ENCODE results near the gene SLC6A17. TPM values are rescaled to one million over a fixed set of nuclear protein-coding genes. Genes with fewer than 3 reads are reported as not detected.

Gene SLC6A17
- total RNA-seq, 2 donors from 2014 or later = 0.13 TPM; not detected in 1

- intact Hi-C loops (cut with DNase I) = no loop called here
- DNase-seq (no peak), ATAC-seq (no peak)
These were observed 16.9 kb upstream of the SLC6A17 start for GRCh38 chr1:110133436-110133835.

- intact Hi-C loops (cut with DNase I) = no loop called here
- ATAC-seq (no peak), DNase-seq (no peak)
These were observed 16.2 kb upstream of the SLC6A17 start for GRCh38 chr1:110134050-110134595.

DNA sequence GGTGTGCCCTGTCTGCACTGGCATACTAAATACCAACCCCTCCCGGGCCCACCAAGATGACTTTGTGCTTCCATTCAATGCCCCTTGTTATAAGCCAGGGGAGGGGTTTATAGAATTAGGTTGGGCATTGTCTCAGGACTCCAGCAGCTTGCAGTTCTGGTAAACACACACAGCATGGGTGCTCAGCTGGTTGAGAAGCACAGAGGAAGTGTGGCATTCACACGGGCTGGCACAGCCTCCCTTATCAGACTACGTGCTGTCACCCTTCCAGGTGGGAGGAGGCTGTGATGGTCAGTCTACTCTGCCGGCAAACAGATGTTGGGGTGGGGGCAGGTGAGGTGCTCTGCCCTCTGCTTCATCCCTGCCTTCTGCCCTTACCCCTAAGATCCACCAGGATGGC, 15.0 kb upstream of the SLC6A17 start:
- intact Hi-C loops (cut with DNase I) = no loop called here
- ATAC-seq (no peak), DNase-seq (no peak)

DNA sequence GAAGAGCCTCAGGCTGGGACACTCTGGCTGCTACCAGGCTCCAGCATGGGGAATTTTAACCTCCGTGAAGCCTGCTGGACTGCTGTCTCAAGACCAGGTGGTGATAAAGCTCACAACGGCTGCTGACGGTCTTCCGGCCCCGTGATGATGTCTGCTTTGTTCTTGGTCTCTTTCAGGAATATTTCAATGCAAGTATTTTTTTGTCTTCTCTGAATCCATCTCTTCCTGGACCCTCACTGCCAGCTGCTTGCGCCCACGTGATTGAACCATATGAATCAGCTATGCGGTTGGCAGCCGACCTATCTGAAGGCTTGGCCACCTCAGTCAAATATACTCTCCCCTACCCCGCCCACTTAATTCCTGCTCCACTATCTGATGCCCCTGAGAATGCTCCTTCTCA, 14.6 kb upstream of the SLC6A17 start:
- intact Hi-C loops (cut with DNase I) = no loop called here
- ATAC-seq = no peak
- no peak for DNase-seq

- ATAC-seq (no peak), DNase-seq (no peak)
- intact Hi-C loops (cut with DNase I) = no loop called here
These were observed 13.4 kb upstream of the SLC6A17 start for GRCh38 chr1:110136911-110137310.

GRCh38 chr1:110138956-110139355, 11.3 kb upstream of the SLC6A17 start:
- DNase-seq = no peak
- no peak for ATAC-seq
- intact Hi-C loops (cut with DNase I) = no loop called here

DNA sequence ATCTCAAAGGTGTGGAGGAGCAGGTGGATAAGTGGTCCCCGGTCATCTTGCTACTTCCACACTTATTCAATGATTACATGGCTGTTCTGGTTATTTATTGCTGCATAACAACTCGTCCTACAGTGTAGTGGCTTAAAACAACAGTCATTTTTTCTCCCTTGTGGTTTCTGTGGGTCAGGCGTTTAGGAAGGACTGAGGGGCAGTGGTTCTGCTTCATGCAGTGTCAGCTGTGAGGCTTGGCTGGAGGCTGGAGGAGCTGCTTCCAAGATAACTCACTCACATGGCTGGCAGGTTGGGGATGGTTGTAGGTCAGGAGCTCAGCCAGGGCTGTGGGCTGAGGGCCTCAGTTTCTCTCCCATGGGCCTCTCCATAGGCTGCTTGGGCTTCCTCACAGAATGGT, 5.9 kb upstream of the SLC6A17 start:
- ATAC-seq (no peak), DNase-seq (no peak)
- intact Hi-C loops (cut with DNase I) = no loop called here

DNA sequence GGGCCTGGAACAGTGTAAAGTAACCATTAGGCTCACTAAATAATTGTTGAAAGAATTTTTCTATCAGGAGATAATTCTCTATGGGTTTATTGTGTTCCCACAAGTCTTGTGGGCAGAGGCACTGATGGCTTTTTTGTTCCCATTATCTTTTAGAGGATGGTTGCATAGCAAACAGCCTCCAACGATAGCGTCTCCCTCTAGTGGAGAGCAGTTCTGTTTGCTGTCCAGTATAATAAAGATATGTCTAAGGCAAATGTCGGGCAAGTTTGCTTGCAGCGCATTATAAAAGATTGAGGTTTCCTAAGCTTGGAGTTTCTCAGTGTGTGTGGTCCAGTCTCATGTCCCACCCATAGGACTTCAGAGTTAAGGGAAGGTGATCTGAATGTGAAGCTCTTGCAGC, 1.3 kb upstream of the SLC6A17 start:
- ATAC-seq (no peak), DNase-seq (no peak)
- intact Hi-C loops (cut with DNase I) = no loop called here

GRCh38 chr1:110151175-110151669, 928 bp downstream of the SLC6A17 start:
- ATAC-seq = no peak

DNA sequence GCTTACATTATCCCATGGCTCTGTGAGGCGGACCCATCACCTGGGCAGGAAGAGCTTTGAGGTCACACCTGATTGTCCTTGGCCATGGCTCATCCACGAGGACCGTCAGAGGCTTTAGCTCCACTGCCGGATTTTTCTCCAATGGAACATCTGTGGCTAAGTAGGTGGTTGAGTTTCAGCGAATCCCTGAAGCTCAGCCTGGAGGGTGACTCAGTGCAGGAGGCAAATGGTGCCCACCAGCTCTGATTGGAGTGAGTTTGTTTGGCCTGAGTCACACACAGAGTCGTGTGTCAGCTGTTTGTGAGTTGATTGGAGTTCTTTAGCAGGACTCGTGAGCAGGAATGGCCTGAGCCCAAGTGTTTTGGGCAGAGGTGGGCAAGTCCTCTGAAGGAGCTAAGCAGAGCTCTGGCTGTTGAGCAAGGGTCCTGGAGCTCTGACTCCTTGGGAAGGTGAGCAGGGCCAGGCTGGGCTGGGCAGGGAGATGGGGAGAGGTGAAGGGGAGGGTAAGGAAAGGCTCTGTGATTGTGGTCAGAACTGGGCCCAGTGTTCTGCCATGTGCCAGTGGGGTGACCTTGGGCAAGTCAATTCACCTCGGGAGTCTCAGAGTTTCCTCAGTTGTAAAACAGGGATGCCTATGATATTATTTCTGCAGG, 2.0 kb downstream of the SLC6A17 start:
- intact Hi-C loops (cut with DNase I) = no loop called here
- ATAC-seq = no peak

More at GRCh38 chr1:110151175-110151669, 928 bp downstream of the SLC6A17 start:
- intact Hi-C loops (cut with DNase I) = no loop called here
- no peak for DNase-seq

DNA sequence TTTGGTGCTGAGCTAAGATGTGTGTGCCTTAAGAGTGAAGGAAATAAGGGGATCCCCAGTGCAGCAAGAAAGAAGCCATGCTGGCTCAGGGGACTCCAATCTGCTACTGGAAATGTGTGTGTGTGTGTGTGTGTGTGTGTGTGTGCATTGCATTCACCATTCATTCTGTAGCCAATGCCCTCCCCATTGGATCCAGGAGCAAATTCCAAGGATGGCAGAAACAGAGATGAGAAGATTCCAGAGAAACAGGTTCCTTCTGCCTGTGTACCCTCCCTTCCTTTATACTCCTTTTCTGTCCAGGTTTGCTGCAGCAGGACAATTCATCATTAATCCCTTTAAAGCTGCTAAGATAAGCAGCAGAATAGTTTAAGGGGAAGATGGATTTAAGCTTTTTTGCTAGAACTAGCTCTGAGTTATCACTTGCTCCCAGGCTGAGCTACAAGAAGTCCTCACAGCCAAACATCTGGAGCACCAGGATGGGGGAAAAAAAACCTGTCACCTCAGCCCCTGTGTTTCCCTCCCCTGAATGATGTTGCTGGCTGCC, 3.2 kb downstream of the SLC6A17 start:
- intact Hi-C loops (cut with DNase I) = no loop called here
- ATAC-seq = no peak
- DNase-seq = no peak

More for the DNA sequence above, 2.0 kb downstream of the SLC6A17 start:
- DNase-seq = no peak

DNA sequence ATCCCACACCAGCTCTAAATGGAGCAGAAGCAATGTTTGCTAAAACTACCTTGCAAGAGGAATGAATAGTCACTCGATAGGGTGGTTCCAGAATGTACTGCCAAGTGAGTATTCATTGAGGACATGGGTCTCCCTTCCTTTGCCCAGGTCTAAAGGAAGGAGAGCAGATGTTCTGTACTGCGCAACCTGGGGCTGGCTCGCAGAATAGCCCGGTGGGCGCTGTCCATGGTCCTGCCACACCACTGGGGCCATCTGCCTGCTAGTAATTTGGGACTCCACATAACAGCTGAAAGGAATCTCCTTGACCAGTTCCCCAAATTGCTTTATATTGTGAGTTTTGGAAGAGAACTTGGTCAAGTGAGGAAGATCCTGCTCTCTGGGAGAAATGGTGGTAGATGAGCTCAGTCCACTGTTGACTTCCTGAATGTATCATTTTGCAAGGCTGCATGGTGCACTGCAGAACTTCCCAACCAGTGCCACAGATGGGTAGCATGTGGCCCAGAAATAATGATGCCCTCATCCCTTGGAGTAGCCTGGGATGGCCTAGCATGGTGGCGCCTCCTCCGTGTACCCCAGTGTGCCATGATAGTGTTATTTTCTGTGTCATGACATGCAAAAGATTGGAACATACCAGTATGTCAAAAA, 5.7 kb downstream of the SLC6A17 start:
- DNase-seq (peak; percentile 70), ATAC-seq (peak; percentile 83 to 84)
- intact Hi-C loops (cut with DNase I) = no loop called here

- intact Hi-C loops (cut with DNase I) = no loop called here
- DNase-seq (no peak), ATAC-seq (no peak)
These were observed 8.0 kb downstream of the SLC6A17 start for GRCh38 chr1:110158261-110158660.

- no peak for ATAC-seq
- no peak for DNase-seq
- intact Hi-C loops (cut with DNase I) = no loop called here
These were observed 8.9 kb downstream of the SLC6A17 start for GRCh38 chr1:110159168-110159567.

DNA sequence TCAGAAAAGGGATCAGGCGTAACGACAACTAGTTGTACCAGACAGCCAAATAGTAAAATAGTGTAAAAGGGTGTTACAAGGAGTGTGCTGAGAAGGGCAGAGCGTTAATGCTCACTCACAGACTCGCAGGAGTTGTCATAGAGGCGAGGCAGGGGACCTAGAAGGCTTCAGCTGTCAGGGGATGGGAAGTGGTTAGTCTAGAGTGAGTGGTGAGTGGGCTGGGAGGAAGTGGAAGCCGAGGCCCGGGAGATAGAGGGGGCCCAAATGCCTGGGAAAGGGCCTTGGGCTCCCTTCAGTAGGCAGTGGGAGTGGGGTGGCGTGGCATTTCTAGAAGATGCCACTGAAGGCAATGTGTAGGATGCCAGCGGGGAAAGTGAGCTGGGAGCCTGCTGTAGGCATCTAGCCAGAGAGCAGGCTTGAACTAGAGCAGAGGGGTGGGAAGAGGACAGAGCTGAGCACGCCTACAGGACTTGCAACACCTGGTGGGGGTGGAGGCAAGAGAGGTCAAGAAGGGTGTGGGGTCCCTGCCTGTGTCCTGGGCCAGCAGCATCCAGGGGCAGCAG, 10.3 kb downstream of the SLC6A17 start:
- DNase-seq (no peak), ATAC-seq (no peak)
- intact Hi-C loops (cut with DNase I) = no loop called here

GRCh38 chr1:110161165-110161564, 10.9 kb downstream of the SLC6A17 start:
- no peak for ATAC-seq
- intact Hi-C loops (cut with DNase I) = no loop called here
- DNase-seq = no peak

DNA sequence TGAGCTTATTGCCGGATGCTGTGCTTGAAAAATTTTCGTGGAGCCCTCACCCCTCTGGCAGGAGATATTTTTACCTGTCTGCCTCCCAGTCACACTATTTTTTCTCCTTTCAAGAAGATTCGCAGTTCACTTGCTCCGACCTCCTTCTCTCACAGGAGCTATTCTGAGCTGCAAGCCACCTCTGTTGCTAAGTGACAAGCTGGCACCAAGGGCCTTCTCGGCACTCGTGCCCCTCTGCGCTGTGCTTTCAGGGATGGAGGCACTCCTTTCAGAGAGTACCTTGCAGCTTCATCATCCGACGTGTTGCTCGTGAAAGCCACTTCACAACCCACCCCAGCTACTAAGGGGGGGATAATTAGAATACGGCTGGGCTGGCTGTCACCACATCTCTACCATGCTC, 11.6 kb downstream of the SLC6A17 start:
- intact Hi-C loops (cut with DNase I) = no loop called here
- ATAC-seq (no peak), DNase-seq (no peak)

DNA sequence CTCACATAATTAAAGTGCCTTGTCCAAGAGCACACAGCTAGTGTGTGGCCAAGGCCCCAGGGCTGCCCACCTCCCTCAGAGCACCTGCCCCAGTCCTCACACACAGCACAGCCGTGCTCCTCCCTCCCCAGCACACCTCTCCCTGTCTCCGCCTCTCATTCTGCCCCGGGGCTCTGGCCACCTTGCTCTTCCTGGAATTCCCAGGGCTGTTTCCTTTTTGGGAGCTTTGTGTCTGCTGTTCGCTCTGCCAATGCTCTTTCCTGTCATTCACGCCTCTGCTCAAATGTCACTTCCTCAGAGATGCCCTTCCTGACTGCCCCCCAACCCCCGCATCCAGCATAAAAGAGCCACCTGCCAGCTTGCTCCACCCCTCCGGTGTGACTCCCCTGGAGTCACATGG, 13.3 kb downstream of the SLC6A17 start:
- DNase-seq (no peak), ATAC-seq (no peak)
- intact Hi-C loops (cut with DNase I) = no loop called here

GRCh38 chr1:110164725-110165350, 14.5 kb downstream of the SLC6A17 start:
- ATAC-seq = no peak
- intact Hi-C loops (cut with DNase I) = no loop called here
- DNase-seq = no peak

DNA sequence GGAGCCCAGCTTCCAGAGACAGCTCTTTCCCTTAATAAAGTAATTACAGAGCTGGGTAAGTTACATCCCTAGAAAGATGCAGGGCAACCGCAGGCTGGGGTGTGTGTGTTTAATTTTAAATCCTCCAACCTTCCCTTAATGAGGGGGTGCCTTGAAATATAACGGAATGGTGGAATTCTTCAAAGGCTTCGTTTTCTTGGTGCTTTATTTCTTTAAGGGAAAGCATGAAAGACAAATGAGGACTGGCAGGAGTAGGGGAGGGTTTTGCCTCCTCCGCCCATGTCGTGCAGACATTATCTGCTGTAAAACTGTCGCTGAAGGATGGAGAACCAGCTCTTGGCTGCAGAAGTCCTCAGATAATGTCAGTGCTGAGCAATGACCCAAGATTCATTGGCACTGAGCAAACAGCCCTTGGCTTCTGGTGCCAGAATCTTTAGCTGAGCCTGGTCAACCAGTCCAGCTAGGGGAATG, 15.5 kb downstream of the SLC6A17 start:
- intact Hi-C loops (cut with DNase I) = no loop called here
- ATAC-seq (no peak), DNase-seq (no peak)
